ENCODE results near the gene TRIP13. TPM values are rescaled to one million over a fixed set of nuclear protein-coding genes. Genes with fewer than 3 reads are reported as not detected.
A peak's percentile ranks its signal among the peaks of the same experiment; 100 is the strongest.

Gene TRIP13
- total RNA-seq, 1 experiment from 2014 or later: 69.0 TPM

DNA sequence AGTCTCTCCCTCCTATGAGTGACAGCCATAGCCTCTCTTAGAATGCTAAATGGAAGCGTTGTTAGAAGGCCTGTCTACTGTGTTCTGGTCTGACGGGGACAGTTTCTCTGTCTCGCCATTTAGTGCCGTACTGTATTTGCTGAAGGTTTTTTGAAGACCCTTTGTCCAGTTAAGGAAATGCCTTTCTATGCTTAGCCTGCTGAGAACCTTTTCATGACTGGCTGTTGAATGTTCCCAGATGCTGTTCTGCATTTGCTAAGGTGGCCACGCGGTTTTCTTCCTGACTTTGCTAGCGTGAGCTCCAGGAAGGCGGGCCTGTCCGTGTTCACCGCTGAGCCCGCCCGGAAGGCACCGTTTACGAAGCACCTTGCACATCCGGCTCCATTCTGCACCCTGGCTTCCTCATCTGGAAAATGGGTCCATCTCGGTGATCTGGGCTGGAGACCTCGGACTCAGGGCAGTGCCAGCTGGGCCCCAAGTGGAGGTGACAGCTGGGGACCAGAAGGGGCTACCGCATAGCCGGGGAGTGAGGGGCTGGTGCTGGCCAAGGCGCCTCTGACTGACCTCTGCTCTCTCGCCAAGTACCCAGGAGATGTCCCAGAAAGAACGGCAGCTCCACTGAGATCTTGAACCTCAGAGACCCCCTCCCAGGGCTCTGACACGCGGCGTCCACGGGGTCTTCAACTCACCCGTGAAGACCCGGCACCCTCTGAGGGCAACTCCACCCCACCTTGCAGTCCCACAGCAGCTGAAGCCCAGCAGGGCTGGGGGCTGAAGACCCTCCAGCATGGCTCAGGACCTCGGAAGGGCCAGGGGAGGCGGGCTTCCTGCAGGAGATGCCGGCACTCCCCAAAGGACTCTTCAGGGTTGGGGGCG, 63.4 kb downstream of the TRIP13 start:
- no peak overlapping the region for H2AFZ ChIP-seq (ENCODE audit: low read length)
- intact Hi-C loops (cut with micrococcal nuclease): no loop called here
- no peaks in the 10 kb centered on the region for H3F3A ChIP-seq (ENCODE audit: low read length, unreplicated experiment)
- POLR2A ChIA-PET (ENCODE audit: unreplicated experiment): no interaction called here
- peaks cover 33% of the 10 kb centered on the region for H3K4me1 ChIP-seq (ENCODE audit: insufficient read depth, low read length)
- H3K27ac ChIP-seq (ENCODE audit: low read length): no peak overlapping the region
- TF ChIP-seq EZH2phosphoT487 (IDR thresholded peaks at IDR 0.05; ENCODE audit: borderline replicate concordance, low read length) (no peak), EZH2 (IDR thresholded peaks at IDR 0.05; ENCODE audit: low read length, unreplicated experiment) (no peak)
- TF ChIP-seq, protein P1, sequence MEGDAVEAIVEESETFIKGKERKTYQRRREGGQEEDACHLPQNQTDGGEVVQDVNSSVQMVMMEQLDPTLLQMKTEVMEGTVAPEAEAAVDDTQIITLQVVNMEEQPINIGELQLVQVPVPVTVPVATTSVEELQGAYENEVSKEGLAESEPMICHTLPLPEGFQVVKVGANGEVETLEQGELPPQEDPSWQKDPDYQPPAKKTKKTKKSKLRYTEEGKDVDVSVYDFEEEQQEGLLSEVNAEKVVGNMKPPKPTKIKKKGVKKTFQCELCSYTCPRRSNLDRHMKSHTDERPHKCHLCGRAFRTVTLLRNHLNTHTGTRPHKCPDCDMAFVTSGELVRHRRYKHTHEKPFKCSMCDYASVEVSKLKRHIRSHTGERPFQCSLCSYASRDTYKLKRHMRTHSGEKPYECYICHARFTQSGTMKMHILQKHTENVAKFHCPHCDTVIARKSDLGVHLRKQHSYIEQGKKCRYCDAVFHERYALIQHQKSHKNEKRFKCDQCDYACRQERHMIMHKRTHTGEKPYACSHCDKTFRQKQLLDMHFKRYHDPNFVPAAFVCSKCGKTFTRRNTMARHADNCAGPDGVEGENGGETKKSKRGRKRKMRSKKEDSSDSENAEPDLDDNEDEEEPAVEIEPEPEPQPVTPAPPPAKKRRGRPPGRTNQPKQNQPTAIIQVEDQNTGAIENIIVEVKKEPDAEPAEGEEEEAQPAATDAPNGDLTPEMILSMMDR (conservative IDR thresholded peaks at IDR 0.05; ENCODE audit: low read depth, low read length): no peak
- no peaks in the 10 kb centered on the region for H3K9me3 ChIP-seq (ENCODE audit: low read length)
- CTCF ChIA-PET: no interaction called here
- H3K36me3 ChIP-seq (ENCODE audit: low read depth, low read length): no peaks in the 10 kb centered on the region
- H3K9me2 ChIP-seq (replicated peaks; ENCODE audit: low read length): no peaks in the 10 kb centered on the region
- H3K4me3 ChIP-seq (ENCODE audit: low read length): no peak overlapping the region
- H3K4me2 ChIP-seq (ENCODE audit: low read length): no peak overlapping the region
- H3K9ac ChIP-seq (ENCODE audit: low read length): no peak overlapping the region
- H4K20me1 ChIP-seq (ENCODE audit: low read length): no peaks in the 10 kb centered on the region
- H3K79me2 ChIP-seq (ENCODE audit: low read length): no peaks in the 10 kb centered on the region
- ATAC-seq (no peak), DNase-seq (no peak)
- no TSS peak for BruUV-seq (replicated peaks)
- peaks cover 10% of the 10 kb centered on the region; the same call in 1 of the 2 replicates for H3K27me3 ChIP-seq (ENCODE audit: low read length)

GRCh38 chr5:956941-957747, 64.5 kb downstream of the TRIP13 start:
- TF ChIP-seq, protein P1 (conservative IDR thresholded peaks at IDR 0.05; ENCODE audit: low read depth, low read length): peak; percentile 58; the same call in 1 of the 2 replicates
- TF ChIP-seq EZH2phosphoT487 (IDR thresholded peaks at IDR 0.05; ENCODE audit: borderline replicate concordance, low read length): peak; percentile 96
- no peak for TF ChIP-seq EZH2 (IDR thresholded peaks at IDR 0.05; ENCODE audit: low read length, unreplicated experiment)
- POLR2A ChIA-PET (ENCODE audit: unreplicated experiment): no interaction called here
- H4K20me1 ChIP-seq (ENCODE audit: low read length): no peaks in the 10 kb centered on the region
- peak overlapping the region; percentile 55; the same call in 1 of the 2 replicates for H3K27ac ChIP-seq (ENCODE audit: low read length)
- H3K4me2 ChIP-seq (ENCODE audit: low read length): peak overlapping the region; percentile 16
- intact Hi-C loops (cut with micrococcal nuclease): no loop called here
- H3K27me3 ChIP-seq (ENCODE audit: low read length): peaks cover 10% of the 10 kb centered on the region; the same call in 1 of the 2 replicates
- H3K79me2 ChIP-seq (ENCODE audit: low read length): no peaks in the 10 kb centered on the region
- ATAC-seq: peak; percentile 37
- H3K9me3 ChIP-seq (ENCODE audit: low read length): no peaks in the 10 kb centered on the region
- CTCF ChIA-PET: no interaction called here
- H2AFZ ChIP-seq (ENCODE audit: low read length): no peak overlapping the region
- no peak overlapping the region for H3K9ac ChIP-seq (ENCODE audit: low read length)
- no peak overlapping the region for H3K4me3 ChIP-seq (ENCODE audit: low read length)
- H3F3A ChIP-seq (ENCODE audit: low read length, unreplicated experiment): no peaks in the 10 kb centered on the region
- no peaks in the 10 kb centered on the region for H3K9me2 ChIP-seq (replicated peaks; ENCODE audit: low read length)
- peaks cover 33% of the 10 kb centered on the region for H3K4me1 ChIP-seq (ENCODE audit: insufficient read depth, low read length)
- DNase-seq: peak; percentile 77
- H3K36me3 ChIP-seq (ENCODE audit: low read depth, low read length): no peaks in the 10 kb centered on the region
- BruUV-seq (replicated peaks): no TSS peak

Measured in PC-3 (cell line).